A549 (cell line): Measurements from ENCODE around the gene NKRF.

Source experiments
- CTCF ChIP-seq: fragments of >200 bp; sonication (Bioruptor Twin); formaldehyde crosslinking; IDR thresholded peaks from 3 replicates; pipeline ENCODE4 v1.5.1; 2016
- E2F6 ChIP-seq: IDR thresholded peaks from 2 replicates; pipeline ENCODE4 v1.6.1; 2012; ENCODE audit warnings: low read depth, borderline replicate concordance
- POLR2A ChIP-seq: IDR thresholded peaks from 2 replicates; pipeline ENCODE4 v1.6.1; 2012; ENCODE audit warnings: mild to moderate bottlenecking, low read length
- SMC3 ChIP-seq: fragments of >200 bp; sonication (Bioruptor Twin); formaldehyde crosslinking; IDR thresholded peaks from 3 replicates; pipeline ENCODE4 v1.6.1; 2018; ENCODE audit warnings: inconsistent platforms

DNA sequence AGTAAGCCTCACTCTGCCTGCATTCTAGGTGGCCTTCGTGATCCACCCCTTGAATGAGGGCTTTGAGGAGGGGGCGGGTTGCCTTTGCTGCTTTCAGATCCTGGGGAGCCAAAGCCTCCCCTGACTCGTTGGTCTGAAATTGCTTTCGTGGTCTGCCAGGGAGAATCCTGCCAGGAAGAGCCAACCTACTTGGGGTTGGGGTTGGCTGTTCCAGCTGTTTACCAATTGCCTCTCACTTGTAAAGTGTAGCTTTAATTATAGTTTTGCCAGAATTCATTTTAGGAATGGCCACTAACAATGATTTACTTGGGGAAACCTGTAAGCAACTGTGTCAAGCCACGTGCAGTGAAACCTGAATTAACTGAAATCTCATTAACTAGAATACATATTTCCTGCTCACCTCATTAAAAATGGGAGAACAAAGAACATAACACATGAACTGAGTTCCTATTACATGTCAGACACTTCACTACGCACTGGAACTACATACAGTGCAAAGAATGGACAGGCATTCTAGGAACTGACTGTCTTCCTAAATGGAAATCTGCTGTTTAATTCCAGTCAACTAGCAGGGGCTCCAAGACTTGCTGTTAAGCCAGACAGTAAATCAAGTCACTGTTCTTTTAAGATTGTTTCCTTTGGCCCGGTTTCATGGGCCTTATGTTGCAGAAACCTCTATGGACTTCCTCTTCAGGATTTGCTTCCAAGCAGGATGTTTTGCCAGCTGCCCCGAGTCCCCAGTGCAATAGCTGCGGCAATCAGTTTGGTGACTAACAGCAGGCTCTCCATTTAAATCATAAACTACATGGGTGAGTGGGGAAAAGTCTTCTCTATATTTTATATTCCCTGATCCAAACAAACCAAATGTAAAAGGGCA lies 16.4 kb upstream of the NKRF start:
- TF ChIP-seq POLR2A, result no peak
- no peak for TF ChIP-seq CTCF
- no peak for TF ChIP-seq SMC3
- no peak for TF ChIP-seq E2F6
